SK-N-SH (cell line): ENCODE results near the gene KAT8. TPM values are rescaled to one million over a fixed set of nuclear protein-coding genes. Genes with fewer than 3 reads are reported as not detected.

ENCODE experiments used
- CTCF ChIA-PET: fragments of 300-600, 350-600 bp; formaldehyde crosslinking; extraction: SDS; loops from one replicate; lab custom pipeline; 2021; lab: Yijun Ruan, JAX
- POLR2A ChIA-PET: fragments of 350-600 bp; sonication (Branson Sonifier 250); formaldehyde crosslinking; extraction: SDS; loops from one replicate; lab custom pipeline; 2020; ENCODE audit warnings: antibody characterized with exemption, inconsistent platforms; lab: Yijun Ruan, JAX
- DNase-seq: peaks from one replicate; pipeline ENCODE4 v3.0.0; 2012
- H2AFZ ChIP-seq: fragments of 200-600 bp; sonication (generic); 2 replicates; pipeline ENCODE4 v1.8.1; 2016; ENCODE audit warnings: antibody characterized with exemption, mild to moderate bottlenecking, low read depth
- H3F3A ChIP-seq: fragments of 200-600 bp; sonication (generic); replicated peaks from 2 replicates; pipeline ENCODE3; 2016; ENCODE audit warnings: antibody characterized with exemption, mild to moderate bottlenecking; ENCODE audit not compliant: insufficient read depth
- H3K27ac ChIP-seq, 2 experiments: fragments of 200-500 bp in 1 of 2; fragments of 200-600 bp in 1 of 2; sonication (Bioruptor generic) in 1 of 2; sonication (generic), shearing (Covaris generic) in 1 of 2; 2 replicates each; pipeline versions ENCODE4 v1.5.1 to v1.6.1; 2014 to 2016; ENCODE audit warnings: low read depth in 2 of 2, inconsistent platforms in 1 of 2, low read length in 1 of 2, mild to moderate bottlenecking in 1 of 2, mixed read lengths in 1 of 2
- H3K27me3 ChIP-seq: fragments of 200-600 bp; sonication (generic), shearing (Covaris generic); 2 replicates; pipeline ENCODE4 v1.6.1; 2016; ENCODE audit warnings: mixed run types; ENCODE audit not compliant: insufficient read depth
- H3K36me3 ChIP-seq, 2 experiments: fragments of 200-500 bp in 1 of 2; fragments of 200-600 bp in 1 of 2; sonication (Bioruptor generic) in 1 of 2; sonication (generic) in 1 of 2; replicated peaks in 1 of 2; 2 replicates each; pipeline versions ENCODE3 to v1.5.1; 2014 to 2016; ENCODE audit warnings: low read length in 1 of 2, mild to moderate bottlenecking in 1 of 2; ENCODE audit not compliant: insufficient read depth in 2 of 2, control insufficient read depth in 1 of 2
- H3K4me1 ChIP-seq, 2 experiments: fragments of 200-500 bp in 1 of 2; fragments of 200-600 bp in 1 of 2; sonication (Bioruptor generic) in 1 of 2; sonication (generic), shearing (Covaris generic) in 1 of 2; 2 replicates each; pipeline versions ENCODE4 v1.5.1 to v1.6.1; 2014 to 2016; ENCODE audit warnings: low read depth in 1 of 2, low read length in 1 of 2, mixed run types in 1 of 2; ENCODE audit not compliant: insufficient read depth in 2 of 2, control insufficient read depth in 1 of 2
- H3K4me2 ChIP-seq: fragments of 200-600 bp; sonication (generic), shearing (Covaris generic); 2 replicates; pipeline ENCODE4 v1.6.1; 2017; ENCODE audit warnings: mixed run types
- H3K4me3 ChIP-seq, 2 experiments: fragments of 200-500 bp in 1 of 2; fragments of 200-600 bp in 1 of 2; sonication (Bioruptor generic) in 1 of 2; sonication (generic), shearing (Covaris generic) in 1 of 2; 2 replicates each; pipeline versions ENCODE4 v1.5.1 to v1.8.1; 2014 to 2016; ENCODE audit warnings: low read depth in 2 of 2, inconsistent platforms in 1 of 2, low read length in 1 of 2, mild to moderate bottlenecking in 1 of 2, mixed read lengths in 1 of 2, moderate library complexity in 1 of 2
- H3K79me2 ChIP-seq: fragments of 200-600 bp; sonication (generic); 2 replicates; pipeline ENCODE4 v1.8.1; 2017; ENCODE audit warnings: mild to moderate bottlenecking; ENCODE audit not compliant: insufficient read depth
- H3K9ac ChIP-seq: fragments of 200-600 bp; sonication (generic); 2 replicates; pipeline ENCODE4 v1.6.1; 2017; ENCODE audit warnings: mixed run types
- H3K9me2 ChIP-seq: fragments of 200-600 bp; sonication (generic); 2 replicates; pipeline ENCODE4 v1.6.1; 2017; ENCODE audit warnings: mixed run types
- H3K9me3 ChIP-seq: fragments of 200-600 bp; sonication (generic); 2 replicates; pipeline ENCODE4 v1.6.1; 2017; ENCODE audit warnings: mixed run types, mild to moderate bottlenecking, moderate library complexity
- H4K20me1 ChIP-seq: fragments of 200-600 bp; sonication (generic); 2 replicates; pipeline ENCODE4 v1.6.1; 2017; ENCODE audit warnings: mild to moderate bottlenecking, mixed run types; ENCODE audit not compliant: insufficient read depth
- ELF1 ChIP-seq: IDR thresholded peaks from 2 replicates; pipeline ENCODE4 v1.4.0; 2012
- FOSL2 ChIP-seq: IDR thresholded peaks from 2 replicates; pipeline ENCODE4 v1.4.0; 2012; ENCODE audit warnings: low read depth, mild to moderate bottlenecking, moderate library complexity, borderline replicate concordance
- FOXM1 ChIP-seq: IDR thresholded peaks from 2 replicates; pipeline ENCODE4 v1.4.0; 2012; ENCODE audit warnings: low read depth, mild to moderate bottlenecking
- MXI1 ChIP-seq: IDR thresholded peaks from 2 replicates; pipeline ENCODE4 v1.6.1; 2012; ENCODE audit warnings: mild to moderate bottlenecking, low read depth, low read length, improper control_type of control experiment
- POLR2AphosphoS5 ChIP-seq: IDR thresholded peaks from 2 replicates; pipeline ENCODE4 v1.6.1; 2012; ENCODE audit warnings: low read depth, low read length
- RCOR1 ChIP-seq: fragments of 150-350 bp; IDR thresholded peaks from 2 replicates; pipeline ENCODE4 v1.6.1; 2017; ENCODE audit warnings: antibody characterized with exemption, low read length
- RFX5 ChIP-seq: IDR thresholded peaks from 2 replicates; pipeline ENCODE4 v1.6.1; 2012; ENCODE audit warnings: mild to moderate bottlenecking, improper control_type of control experiment, low read length
- SIN3A ChIP-seq: IDR thresholded peaks from 2 replicates; pipeline ENCODE4 v1.6.1; 2012; ENCODE audit warnings: low read depth, mild to moderate bottlenecking, low read length, moderate library complexity, borderline replicate concordance
- TAF1 ChIP-seq: IDR thresholded peaks from 2 replicates; pipeline ENCODE4 v1.6.1; 2012; ENCODE audit warnings: low read depth, mild to moderate bottlenecking, low read length, moderate library complexity, borderline replicate concordance
- TCF12 ChIP-seq: IDR thresholded peaks from 2 replicates; pipeline ENCODE4 v1.4.0; 2012
- YY1 ChIP-seq: IDR thresholded peaks from 2 replicates; pipeline ENCODE4 v1.4.0; 2012; ENCODE audit warnings: low read depth, mild to moderate bottlenecking
- WGBS: methylation state at CpG from one replicate; pipeline ENCODE4 v1.1.6; 2017; ENCODE audit warnings: low lambda C conversion rate; 5-methylcytosine and 5-hydroxymethylcytosine counted together
- polyA plus RNA-seq, 3 experiments: library from polyadenylated mRNA; depleted of rRNA; stranded (reverse); fragments of >200 nt; gene quantifications; 2 replicates each; pipeline ENCODE4 v1.2.3, GENCODE V29; 2012
- TF ChIP-seq, protein P1 (sequence below): IDR thresholded peaks from 2 replicates; pipeline ENCODE4 v1.4.0; 2012; ENCODE audit warnings: low read depth, borderline replicate concordance

KAT8 gene
- polyA plus RNA-seq, 1 of the 3 experiments (the other 2 are of a cell fraction): 52.0 TPM

DNA sequence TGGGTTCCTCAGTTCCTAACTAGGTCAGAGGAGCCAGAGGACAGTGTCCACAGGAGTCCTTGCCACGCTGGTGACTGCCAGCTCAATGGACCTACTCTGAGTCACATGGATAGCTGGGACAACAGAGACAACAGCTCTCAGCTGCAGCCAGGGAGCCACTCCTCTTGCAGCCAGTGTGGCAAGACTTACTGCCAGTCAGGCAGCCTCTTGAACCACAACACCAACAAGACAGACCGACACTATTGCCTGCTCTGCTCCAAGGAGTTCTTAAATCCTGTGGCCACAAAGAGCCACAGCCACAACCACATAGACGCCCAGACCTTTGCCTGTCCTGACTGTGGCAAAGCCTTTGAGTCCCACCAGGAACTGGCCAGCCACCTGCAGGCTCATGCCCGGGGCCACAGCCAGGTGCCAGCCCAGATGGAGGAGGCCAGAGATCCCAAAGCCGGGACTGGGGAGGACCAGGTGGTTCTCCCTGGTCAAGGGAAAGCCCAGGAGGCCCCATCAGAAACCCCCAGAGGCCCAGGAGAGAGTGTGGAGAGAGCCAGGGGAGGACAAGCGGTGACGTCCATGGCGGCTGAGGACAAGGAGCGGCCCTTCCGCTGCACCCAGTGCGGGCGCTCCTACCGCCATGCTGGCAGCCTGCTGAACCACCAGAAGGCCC, 36.6 kb upstream of the KAT8 start (continued):
- no peak for TF ChIP-seq SIN3A
- TF ChIP-seq, protein P1, sequence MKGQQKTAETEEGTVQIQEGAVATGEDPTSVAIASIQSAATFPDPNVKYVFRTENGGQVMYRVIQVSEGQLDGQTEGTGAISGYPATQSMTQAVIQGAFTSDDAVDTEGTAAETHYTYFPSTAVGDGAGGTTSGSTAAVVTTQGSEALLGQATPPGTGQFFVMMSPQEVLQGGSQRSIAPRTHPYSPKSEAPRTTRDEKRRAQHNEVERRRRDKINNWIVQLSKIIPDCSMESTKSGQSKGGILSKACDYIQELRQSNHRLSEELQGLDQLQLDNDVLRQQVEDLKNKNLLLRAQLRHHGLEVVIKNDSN: no peak
- TF ChIP-seq FOSL2: no peak
- TF ChIP-seq RFX5: no peak
- no peak for TF ChIP-seq FOXM1
- TF ChIP-seq MXI1: no peak
- no peak for TF ChIP-seq TCF12
- no peak for TF ChIP-seq ELF1
- no peak for TF ChIP-seq TAF1
- no peak for TF ChIP-seq RCOR1
- TF ChIP-seq, all 33 proteins: peak for 0

DNA sequence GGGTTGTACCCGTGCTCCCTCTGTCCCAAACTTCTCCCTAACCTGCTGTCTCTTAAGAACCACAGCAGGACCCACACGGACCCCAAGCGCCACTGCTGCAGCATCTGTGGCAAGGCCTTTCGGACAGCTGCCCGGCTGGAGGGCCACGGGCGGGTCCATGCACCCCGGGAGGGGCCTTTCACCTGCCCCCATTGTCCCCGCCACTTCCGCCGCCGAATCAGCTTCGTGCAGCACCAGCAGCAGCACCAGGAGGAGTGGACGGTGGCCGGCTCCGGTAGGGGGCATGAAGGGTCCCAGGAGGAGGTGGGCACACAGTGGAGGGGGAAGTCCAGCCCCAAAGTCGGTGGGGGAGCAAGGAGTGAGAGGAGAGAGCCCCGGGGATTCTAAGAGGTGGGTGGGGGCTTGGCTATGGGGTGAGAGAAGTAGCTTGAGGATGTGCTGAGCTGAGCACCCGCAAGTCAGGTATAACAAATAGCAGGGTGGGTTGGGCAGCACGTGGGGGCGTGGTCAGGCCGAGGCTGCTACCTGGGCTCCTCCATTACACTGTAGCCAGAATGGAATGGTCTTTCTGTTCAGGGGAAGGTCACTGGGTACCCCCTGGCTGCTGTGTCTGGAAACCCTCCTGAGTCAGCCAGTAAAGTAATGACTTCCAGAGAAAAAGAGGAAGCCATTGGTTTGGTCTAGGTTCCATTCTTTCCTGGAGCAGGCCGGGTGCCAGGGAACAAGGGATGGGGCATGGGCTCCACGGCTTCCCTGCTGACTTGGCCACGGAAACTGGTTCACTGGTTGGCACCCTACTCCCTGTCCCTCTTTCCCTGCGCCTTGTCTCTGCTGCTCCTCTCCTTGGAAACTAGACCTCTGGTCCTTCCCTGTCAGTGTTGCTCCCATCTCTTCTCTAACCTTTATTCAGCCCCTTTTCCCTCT, 35.8 kb upstream of the KAT8 start:
- no peak for TF ChIP-seq YY1
- 0 out of 2 replicates have a peak, but pooled peaks have one; percentile 3 for TF ChIP-seq POLR2AphosphoS5
- TF ChIP-seq, all 33 proteins: peak for 1
- POLR2A ChIA-PET: no interaction called here
- H3K27ac ChIP-seq: no peak overlapping the region
- no peaks in the 10 kb centered on the region for H3K9me2 ChIP-seq
- no peak overlapping the region for H3K9ac ChIP-seq
- CTCF ChIA-PET: interaction anchor here (1.1 kb wide), 1 partner anchor 129 kb away, joined by 4 read pairs; no protein-coding TSS in a partner anchor
- peaks cover 52% of the 10 kb centered on the region; the same call in 1 of the 2 replicates for H3K79me2 ChIP-seq
- no peak overlapping the region for H3K4me3 ChIP-seq
- no peak for DNase-seq
- H3K27me3 ChIP-seq: no peaks in the 10 kb centered on the region
- H2AFZ ChIP-seq: no peak overlapping the region
- H3K4me2 ChIP-seq: no peak overlapping the region; the same call in 1 of the 2 replicates
- H3F3A ChIP-seq: no peaks in the 10 kb centered on the region
- no peaks in the 10 kb centered on the region; a peak in 1 of 4 replicates for H3K4me1 ChIP-seq
- H3K36me3 ChIP-seq: peaks cover 28 to 68% of the 10 kb centered on the region in 2 experiments
- H4K20me1 ChIP-seq: peaks cover 12% of the 10 kb centered on the region; the same call in 1 of the 2 replicates
- H3K9me3 ChIP-seq: no peaks in the 10 kb centered on the region
- 81% methylated on average over 15 of the region's 26 CpGs for WGBS
